HEK293 (cell line): ENCODE data around the gene ADORA3.

Experiments
- CTCF ChIA-PET: fragments of 350-600 bp; formaldehyde crosslinking; extraction: SDS; loops from one replicate; lab custom pipeline; 2021; ENCODE audit warnings: antibody characterized with exemption; lab: Yijun Ruan, JAX
- POLR2A ChIA-PET: fragments of 300-600 bp; formaldehyde crosslinking; extraction: SDS; loops from one replicate; lab custom pipeline; 2020; ENCODE audit warnings: antibody characterized with exemption, inconsistent platforms; lab: Yijun Ruan, JAX
- H3K27ac ChIP-seq: fragments of 200-500 bp; sonication (Bioruptor generic); 2 replicates; pipeline ENCODE4 v1.5.1; 2014; ENCODE audit warnings: low read depth, low read length, control low read depth, inconsistent platforms; ENCODE audit errors: extremely low read depth
- H3K36me3 ChIP-seq, 2 experiments: fragments of 200-500 bp in 1 of 2; sonication (Bioruptor generic) in 1 of 2; 1 replicate in 1 of 2; 2 replicates in 1 of 2; pipeline ENCODE4 v1.5.1; 2014 to 2017; ENCODE audit warnings: inconsistent platforms in 2 of 2, low read length in 2 of 2; ENCODE audit not compliant: control insufficient read depth in 2 of 2, insufficient read depth in 1 of 2
- H3K4me1 ChIP-seq: fragments of 200-500 bp; sonication (Bioruptor generic); 2 replicates; pipeline ENCODE4 v1.5.1; 2014; ENCODE audit warnings: mild to moderate bottlenecking, low read length, inconsistent platforms; ENCODE audit not compliant: control insufficient read depth, insufficient read depth
- H3K4me3 ChIP-seq: 2 replicates; pipeline ENCODE4 v1.5.1; 2011; ENCODE audit warnings: low read depth, mild to moderate bottlenecking, control low read depth, low read length, moderate library complexity
- H3K9me3 ChIP-seq: fragments of 200-500 bp; sonication (Bioruptor generic); 2 replicates; pipeline ENCODE4 v1.5.1; 2014; ENCODE audit warnings: low read depth, low read length, inconsistent platforms; ENCODE audit not compliant: control insufficient read depth, insufficient read depth
- GLIS1 ChIP-seq: fragments of 450-650 bp; formaldehyde crosslinking; IDR thresholded peaks from 2 replicates; pipeline ENCODE4 v1.5.1; 2016; ENCODE audit warnings: missing biosample characterization, missing genetic modification characterization
- KLF8 ChIP-seq: fragments of 450-650 bp; formaldehyde crosslinking; IDR thresholded peaks from 2 replicates; pipeline ENCODE4 v1.5.1; 2016; ENCODE audit warnings: missing biosample characterization, missing genetic modification characterization
- ZNF114 ChIP-seq: fragments of 450-650 bp; formaldehyde crosslinking; IDR thresholded peaks from 2 replicates; pipeline ENCODE4 v1.5.0; 2017; ENCODE audit warnings: missing biosample characterization, missing genetic modification characterization
- ZNF202 ChIP-seq: fragments of 450-650 bp; formaldehyde crosslinking; IDR thresholded peaks from 2 replicates; pipeline ENCODE4 v1.5.1; 2016; ENCODE audit warnings: missing biosample characterization, missing genetic modification characterization, borderline replicate concordance
- ZNF266 ChIP-seq: fragments of 450-650 bp; formaldehyde crosslinking; IDR thresholded peaks from 2 replicates; pipeline ENCODE4 v1.5.1; 2016; ENCODE audit warnings: missing biosample characterization, missing genetic modification characterization, low read depth
- ZNF292 ChIP-seq: fragments of 450-650 bp; formaldehyde crosslinking; IDR thresholded peaks from 2 replicates; pipeline ENCODE4 v1.5.1; 2016; ENCODE audit warnings: low read depth, missing biosample characterization, missing genetic modification characterization, borderline replicate concordance
- ZNF311 ChIP-seq: fragments of 450-650 bp; formaldehyde crosslinking; IDR thresholded peaks from 2 replicates; pipeline ENCODE4 v1.5.1; 2017; ENCODE audit warnings: missing biosample characterization, missing genetic modification characterization, borderline replicate concordance
- ZNF350 ChIP-seq: fragments of 450-650 bp; formaldehyde crosslinking; IDR thresholded peaks from 2 replicates; pipeline ENCODE4 v1.5.0; 2017; ENCODE audit warnings: missing biosample characterization, mild to moderate bottlenecking, missing genetic modification characterization
- ZNF423 ChIP-seq: fragments of 450-650 bp; formaldehyde crosslinking; IDR thresholded peaks from 2 replicates; pipeline ENCODE4 v1.5.1; 2016; ENCODE audit warnings: missing biosample characterization, missing genetic modification characterization
- ZNF426 ChIP-seq: fragments of 450-650 bp; formaldehyde crosslinking; IDR thresholded peaks from 2 replicates; pipeline ENCODE4 v1.5.1; 2017; ENCODE audit warnings: missing biosample characterization, missing genetic modification characterization, mild to moderate bottlenecking, inconsistent platforms, moderate library complexity
- ZNF433 ChIP-seq: fragments of 450-650 bp; formaldehyde crosslinking; IDR thresholded peaks from 2 replicates; pipeline ENCODE4 v1.5.1; 2016; ENCODE audit warnings: missing biosample characterization, missing genetic modification characterization, low read depth
- ZNF473 ChIP-seq: fragments of 450-650 bp; formaldehyde crosslinking; IDR thresholded peaks from 2 replicates; pipeline ENCODE4 v1.5.1; 2017; ENCODE audit warnings: missing biosample characterization, missing genetic modification characterization
- ZNF658 ChIP-seq: fragments of 450-650 bp; formaldehyde crosslinking; IDR thresholded peaks from 2 replicates; pipeline ENCODE4; 2016; ENCODE audit warnings: missing biosample characterization, missing genetic modification characterization
- ZNF776 ChIP-seq: fragments of 450-650 bp; formaldehyde crosslinking; IDR thresholded peaks from 2 replicates; pipeline ENCODE4 v1.5.0; 2017; ENCODE audit warnings: missing biosample characterization, missing genetic modification characterization, borderline replicate concordance
- ZNF791 ChIP-seq: fragments of 450-650 bp; formaldehyde crosslinking; IDR thresholded peaks from 2 replicates; pipeline ENCODE4 v1.5.1; 2016; ENCODE audit warnings: missing biosample characterization, missing genetic modification characterization
- TF ChIP-seq, protein P1 (sequence below): fragments of 450-650 bp; formaldehyde crosslinking; IDR thresholded peaks from 2 replicates; pipeline ENCODE4 v1.5.1; 2016; ENCODE audit warnings: missing biosample characterization, missing genetic modification characterization, low read depth
- TF ChIP-seq, protein P2 (sequence below): fragments of 450-650 bp; formaldehyde crosslinking; IDR thresholded peaks from 2 replicates; pipeline ENCODE4 v1.5.1; 2017; ENCODE audit warnings: missing biosample characterization, missing genetic modification characterization
- TF ChIP-seq, protein P3 (sequence below): fragments of 450-650 bp; formaldehyde crosslinking; IDR thresholded peaks from 2 replicates; pipeline ENCODE4 v1.5.1; 2016; ENCODE audit warnings: missing biosample characterization, missing genetic modification characterization
- TF ChIP-seq, protein P4 (sequence below): fragments of 450-650 bp; formaldehyde crosslinking; IDR thresholded peaks from 2 replicates; pipeline ENCODE4 v1.5.1; 2016; ENCODE audit warnings: missing biosample characterization, missing genetic modification characterization
- TF ChIP-seq, protein P5 (sequence below): fragments of 450-650 bp; formaldehyde crosslinking; IDR thresholded peaks from 2 replicates; pipeline ENCODE4 v1.5.1; 2016; ENCODE audit warnings: missing biosample characterization, missing genetic modification characterization
- TF ChIP-seq, protein P6 (sequence below): fragments of 450-650 bp; formaldehyde crosslinking; IDR thresholded peaks from 2 replicates; pipeline ENCODE4 v1.5.1; 2016; ENCODE audit warnings: missing biosample characterization, missing genetic modification characterization
- TF ChIP-seq, protein P7 (sequence below): fragments of 450-650 bp; formaldehyde crosslinking; IDR thresholded peaks from 2 replicates; pipeline ENCODE4 v1.5.1; 2016; ENCODE audit warnings: missing biosample characterization, missing genetic modification characterization

The ADORA3 gene

DNA sequence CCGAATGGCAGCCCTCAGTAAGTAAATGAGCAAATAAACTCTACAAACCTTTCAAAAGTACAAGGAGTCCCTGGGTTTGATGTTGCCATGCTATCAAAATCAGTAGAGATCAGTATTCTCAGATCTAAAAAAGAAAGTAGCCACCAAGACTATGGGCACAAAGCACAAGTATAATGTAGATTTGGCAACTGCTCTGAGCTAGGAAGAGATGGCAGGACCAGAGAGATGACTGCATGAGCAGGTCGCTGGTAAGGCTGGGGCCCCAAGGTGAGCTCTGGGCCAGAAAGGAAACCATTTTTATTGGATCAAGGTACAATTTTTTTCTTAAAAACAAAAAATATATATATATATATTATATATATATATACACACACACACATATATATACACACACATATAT is 3.1 kb upstream of the ADORA3 start:
- Histone ChIP-seq H3K9me3 (no peaks in the 10 kb centered on the region), H3K36me3 (no peaks in the 10 kb centered on the region), H3K27ac (no peak overlapping the region), H3K4me3 (no peak overlapping the region), H3K4me1 (no peaks in the 10 kb centered on the region)
- TF ChIP-seq, protein P1, sequence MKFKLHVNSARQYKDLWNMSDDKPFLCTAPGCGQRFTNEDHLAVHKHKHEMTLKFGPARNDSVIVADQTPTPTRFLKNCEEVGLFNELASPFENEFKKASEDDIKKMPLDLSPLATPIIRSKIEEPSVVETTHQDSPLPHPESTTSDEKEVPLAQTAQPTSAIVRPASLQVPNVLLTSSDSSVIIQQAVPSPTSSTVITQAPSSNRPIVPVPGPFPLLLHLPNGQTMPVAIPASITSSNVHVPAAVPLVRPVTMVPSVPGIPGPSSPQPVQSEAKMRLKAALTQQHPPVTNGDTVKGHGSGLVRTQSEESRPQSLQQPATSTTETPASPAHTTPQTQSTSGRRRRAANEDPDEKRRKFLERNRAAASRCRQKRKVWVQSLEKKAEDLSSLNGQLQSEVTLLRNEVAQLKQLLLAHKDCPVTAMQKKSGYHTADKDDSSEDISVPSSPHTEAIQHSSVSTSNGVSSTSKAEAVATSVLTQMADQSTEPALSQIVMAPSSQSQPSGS (tag by site-specific recombination) = no peak
- no peak for TF ChIP-seq KLF8
- TF ChIP-seq ZNF423 (tag by site-specific recombination) = no peak
- TF ChIP-seq, protein P2, sequence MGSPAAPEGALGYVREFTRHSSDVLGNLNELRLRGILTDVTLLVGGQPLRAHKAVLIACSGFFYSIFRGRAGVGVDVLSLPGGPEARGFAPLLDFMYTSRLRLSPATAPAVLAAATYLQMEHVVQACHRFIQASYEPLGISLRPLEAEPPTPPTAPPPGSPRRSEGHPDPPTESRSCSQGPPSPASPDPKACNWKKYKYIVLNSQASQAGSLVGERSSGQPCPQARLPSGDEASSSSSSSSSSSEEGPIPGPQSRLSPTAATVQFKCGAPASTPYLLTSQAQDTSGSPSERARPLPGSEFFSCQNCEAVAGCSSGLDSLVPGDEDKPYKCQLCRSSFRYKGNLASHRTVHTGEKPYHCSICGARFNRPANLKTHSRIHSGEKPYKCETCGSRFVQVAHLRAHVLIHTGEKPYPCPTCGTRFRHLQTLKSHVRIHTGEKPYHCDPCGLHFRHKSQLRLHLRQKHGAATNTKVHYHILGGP = no peak
- TF ChIP-seq, protein P3, sequence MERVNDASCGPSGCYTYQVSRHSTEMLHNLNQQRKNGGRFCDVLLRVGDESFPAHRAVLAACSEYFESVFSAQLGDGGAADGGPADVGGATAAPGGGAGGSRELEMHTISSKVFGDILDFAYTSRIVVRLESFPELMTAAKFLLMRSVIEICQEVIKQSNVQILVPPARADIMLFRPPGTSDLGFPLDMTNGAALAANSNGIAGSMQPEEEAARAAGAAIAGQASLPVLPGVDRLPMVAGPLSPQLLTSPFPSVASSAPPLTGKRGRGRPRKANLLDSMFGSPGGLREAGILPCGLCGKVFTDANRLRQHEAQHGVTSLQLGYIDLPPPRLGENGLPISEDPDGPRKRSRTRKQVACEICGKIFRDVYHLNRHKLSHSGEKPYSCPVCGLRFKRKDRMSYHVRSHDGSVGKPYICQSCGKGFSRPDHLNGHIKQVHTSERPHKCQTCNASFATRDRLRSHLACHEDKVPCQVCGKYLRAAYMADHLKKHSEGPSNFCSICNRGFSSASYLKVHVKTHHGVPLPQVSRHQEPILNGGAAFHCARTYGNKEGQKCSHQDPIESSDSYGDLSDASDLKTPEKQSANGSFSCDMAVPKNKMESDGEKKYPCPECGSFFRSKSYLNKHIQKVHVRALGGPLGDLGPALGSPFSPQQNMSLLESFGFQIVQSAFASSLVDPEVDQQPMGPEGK (tag by site-specific recombination) = no peak
- no peak for TF ChIP-seq ZNF776 (tag by site-specific recombination)
- TF ChIP-seq ZNF311 (tag by site-specific recombination) = no peak
- no peak for TF ChIP-seq ZNF292 (tag by site-specific recombination)
- TF ChIP-seq, protein P4, sequence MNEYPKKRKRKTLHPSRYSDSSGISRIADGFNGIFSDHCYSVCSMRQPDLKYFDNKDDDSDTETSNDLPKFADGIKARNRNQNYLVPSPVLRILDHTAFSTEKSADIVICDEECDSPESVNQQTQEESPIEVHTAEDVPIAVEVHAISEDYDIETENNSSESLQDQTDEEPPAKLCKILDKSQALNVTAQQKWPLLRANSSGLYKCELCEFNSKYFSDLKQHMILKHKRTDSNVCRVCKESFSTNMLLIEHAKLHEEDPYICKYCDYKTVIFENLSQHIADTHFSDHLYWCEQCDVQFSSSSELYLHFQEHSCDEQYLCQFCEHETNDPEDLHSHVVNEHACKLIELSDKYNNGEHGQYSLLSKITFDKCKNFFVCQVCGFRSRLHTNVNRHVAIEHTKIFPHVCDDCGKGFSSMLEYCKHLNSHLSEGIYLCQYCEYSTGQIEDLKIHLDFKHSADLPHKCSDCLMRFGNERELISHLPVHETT (tag by site-specific recombination) = no peak
- ChIA-PET POLR2A (no interaction called here), CTCF (interaction anchor here (0.9 to 5.0 kb wide), 8 partner anchors 17 to 261 kb away, joined by 4 to 48 read pairs (median 19); partner anchors contain the start of gene DDX20)

DNA sequence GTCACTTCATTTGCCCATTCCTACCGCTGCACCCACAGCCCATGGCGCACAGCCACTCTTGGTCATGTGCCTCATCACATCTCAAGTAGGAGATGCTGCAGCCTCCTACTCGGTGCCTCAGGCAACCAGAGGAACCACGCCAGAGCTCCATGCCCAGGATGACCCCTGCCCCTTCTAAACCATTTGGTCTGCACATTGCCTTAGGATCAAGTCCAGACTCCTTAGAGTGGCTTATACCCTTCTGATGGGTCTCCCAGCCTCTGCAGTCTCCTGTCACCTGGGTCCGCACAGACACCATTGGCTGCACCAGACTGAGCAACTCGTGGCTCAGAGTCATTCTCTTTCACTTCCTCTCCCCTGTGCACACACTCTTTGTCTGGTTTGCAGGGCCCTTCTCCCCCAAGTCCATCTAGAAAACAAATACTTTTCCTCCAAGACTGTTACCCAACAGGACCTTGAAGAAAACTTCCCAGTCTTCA is 2.2 kb upstream of the ADORA3 start:
- no peak overlapping the region for H3K27ac ChIP-seq
- TF ChIP-seq, protein P5, sequence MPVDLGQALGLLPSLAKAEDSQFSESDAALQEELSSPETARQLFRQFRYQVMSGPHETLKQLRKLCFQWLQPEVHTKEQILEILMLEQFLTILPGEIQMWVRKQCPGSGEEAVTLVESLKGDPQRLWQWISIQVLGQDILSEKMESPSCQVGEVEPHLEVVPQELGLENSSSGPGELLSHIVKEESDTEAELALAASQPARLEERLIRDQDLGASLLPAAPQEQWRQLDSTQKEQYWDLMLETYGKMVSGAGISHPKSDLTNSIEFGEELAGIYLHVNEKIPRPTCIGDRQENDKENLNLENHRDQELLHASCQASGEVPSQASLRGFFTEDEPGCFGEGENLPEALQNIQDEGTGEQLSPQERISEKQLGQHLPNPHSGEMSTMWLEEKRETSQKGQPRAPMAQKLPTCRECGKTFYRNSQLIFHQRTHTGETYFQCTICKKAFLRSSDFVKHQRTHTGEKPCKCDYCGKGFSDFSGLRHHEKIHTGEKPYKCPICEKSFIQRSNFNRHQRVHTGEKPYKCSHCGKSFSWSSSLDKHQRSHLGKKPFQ (tag by site-specific recombination) = no peak
- TF ChIP-seq ZNF426 (tag by site-specific recombination) (no peak), ZNF266 (tag by site-specific recombination) (no peak), GLIS1 (tag by site-specific recombination) (no peak), ZNF350 (tag by site-specific recombination) (no peak), ZNF658 (tag by site-specific recombination) (no peak), ZNF473 (no peak), ZNF202 (tag by site-specific recombination) (no peak), ZNF433 (tag by site-specific recombination) (no peak), ZNF791 (no peak), ZNF114 (tag by site-specific recombination) (no peak)
- TF ChIP-seq, protein P6, sequence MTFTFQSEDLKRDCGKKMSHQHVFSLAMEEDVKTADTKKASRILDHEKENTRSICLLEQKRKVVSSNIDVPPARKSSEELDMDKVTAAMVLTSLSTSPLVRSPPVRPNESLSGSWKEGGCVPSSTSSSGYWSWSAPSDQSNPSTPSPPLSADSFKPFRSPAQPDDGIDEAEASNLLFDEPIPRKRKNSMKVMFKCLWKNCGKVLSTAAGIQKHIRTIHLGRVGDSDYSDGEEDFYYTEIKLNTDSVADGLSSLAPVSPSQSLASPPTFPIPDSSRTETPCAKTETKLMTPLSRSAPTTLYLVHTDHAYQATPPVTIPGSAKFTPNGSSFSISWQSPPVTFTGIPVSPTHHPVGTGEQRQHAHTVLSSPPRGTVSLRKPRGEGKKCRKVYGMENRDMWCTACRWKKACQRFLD (tag by site-specific recombination) = no peak
- TF ChIP-seq, protein P7, sequence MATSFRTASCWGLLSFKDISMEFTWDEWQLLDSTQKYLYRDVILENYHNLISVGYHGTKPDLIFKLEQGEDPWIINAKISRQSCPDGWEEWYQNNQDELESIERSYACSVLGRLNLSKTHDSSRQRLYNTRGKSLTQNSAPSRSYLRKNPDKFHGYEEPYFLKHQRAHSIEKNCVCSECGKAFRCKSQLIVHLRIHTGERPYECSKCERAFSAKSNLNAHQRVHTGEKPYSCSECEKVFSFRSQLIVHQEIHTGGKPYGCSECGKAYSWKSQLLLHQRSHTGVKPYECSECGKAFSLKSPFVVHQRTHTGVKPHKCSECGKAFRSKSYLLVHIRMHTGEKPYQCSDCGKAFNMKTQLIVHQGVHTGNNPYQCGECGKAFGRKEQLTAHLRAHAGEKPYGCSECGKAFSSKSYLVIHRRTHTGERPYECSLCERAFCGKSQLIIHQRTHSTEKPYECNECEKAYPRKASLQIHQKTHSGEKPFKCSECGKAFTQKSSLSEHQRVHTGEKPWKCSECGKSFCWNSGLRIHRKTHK (tag by site-specific recombination) = no peak
- TF ChIP-seq, all 188 proteins: peak for 0
- POLR2A ChIA-PET = no interaction called here
- CTCF ChIA-PET = interaction anchor here (3.3 kb wide), 1 partner anchor 208 kb away, joined by 28 read pairs; no protein-coding TSS in a partner anchor
- Histone ChIP-seq H3K4me1 (no peaks in the 10 kb centered on the region), H3K4me3 (no peak overlapping the region), H3K36me3 (no peaks in the 10 kb centered on the region), H3K9me3 (no peaks in the 10 kb centered on the region)
